ENCODE measurements around the gene BRD2.

BRD2 gene

DNA sequence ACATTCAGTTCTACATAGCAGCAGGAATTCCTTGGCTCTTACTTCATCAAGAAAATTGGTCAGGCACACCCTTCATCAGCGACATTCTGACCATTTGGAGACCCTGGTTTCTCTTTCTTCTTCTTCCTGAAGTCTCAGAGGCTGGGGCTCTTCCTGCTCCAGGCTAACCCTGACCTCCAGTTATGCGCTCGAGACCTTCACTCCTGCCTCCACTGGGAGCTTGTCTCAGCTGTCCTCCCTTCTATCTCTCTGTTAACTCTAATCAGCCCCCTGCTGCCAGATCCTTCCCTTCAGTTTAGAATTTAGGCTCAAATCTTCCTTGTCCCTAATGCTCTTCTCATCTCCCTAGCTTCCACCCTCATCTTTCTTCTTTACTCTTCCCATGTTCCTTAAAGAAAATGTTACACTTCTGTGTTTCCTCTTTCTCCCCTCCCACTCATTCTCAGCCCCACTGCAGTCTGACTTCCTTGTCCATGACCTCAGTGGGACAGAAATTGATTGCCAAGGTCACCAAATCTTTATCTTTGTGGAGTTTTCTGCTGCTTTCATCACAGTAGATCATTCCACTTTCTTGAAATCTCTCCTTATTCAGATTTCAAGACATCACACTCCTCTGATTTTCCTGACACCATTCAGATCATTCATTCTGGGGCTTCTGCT is 49.4 kb downstream of the BRD2 start:
- no peak overlapping the region for H3K27ac ChIP-seq
- TF ChIP-seq, protein P1, sequence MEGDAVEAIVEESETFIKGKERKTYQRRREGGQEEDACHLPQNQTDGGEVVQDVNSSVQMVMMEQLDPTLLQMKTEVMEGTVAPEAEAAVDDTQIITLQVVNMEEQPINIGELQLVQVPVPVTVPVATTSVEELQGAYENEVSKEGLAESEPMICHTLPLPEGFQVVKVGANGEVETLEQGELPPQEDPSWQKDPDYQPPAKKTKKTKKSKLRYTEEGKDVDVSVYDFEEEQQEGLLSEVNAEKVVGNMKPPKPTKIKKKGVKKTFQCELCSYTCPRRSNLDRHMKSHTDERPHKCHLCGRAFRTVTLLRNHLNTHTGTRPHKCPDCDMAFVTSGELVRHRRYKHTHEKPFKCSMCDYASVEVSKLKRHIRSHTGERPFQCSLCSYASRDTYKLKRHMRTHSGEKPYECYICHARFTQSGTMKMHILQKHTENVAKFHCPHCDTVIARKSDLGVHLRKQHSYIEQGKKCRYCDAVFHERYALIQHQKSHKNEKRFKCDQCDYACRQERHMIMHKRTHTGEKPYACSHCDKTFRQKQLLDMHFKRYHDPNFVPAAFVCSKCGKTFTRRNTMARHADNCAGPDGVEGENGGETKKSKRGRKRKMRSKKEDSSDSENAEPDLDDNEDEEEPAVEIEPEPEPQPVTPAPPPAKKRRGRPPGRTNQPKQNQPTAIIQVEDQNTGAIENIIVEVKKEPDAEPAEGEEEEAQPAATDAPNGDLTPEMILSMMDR (conservative IDR thresholded peaks at IDR 0.05) = no peak

DNA sequence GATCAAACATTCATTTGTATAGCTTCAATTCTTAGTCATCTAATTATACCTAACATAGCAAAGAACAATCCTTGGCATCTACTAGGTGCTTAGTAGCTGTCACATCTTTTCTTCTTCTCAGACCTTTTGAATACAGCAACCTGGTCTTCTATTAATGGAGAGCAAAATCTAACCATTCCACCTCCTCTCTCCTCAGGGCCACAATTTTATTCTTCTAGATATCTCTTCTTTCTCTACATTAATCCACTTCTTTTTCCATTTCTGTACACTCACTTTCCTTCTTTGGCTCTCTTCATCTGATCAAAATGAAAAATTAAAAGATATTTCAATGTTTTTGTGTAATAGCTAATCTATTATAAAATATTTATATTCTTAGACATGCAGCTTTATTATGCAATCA is 50.0 kb downstream of the BRD2 start:
- TF ChIP-seq, protein P1 (conservative IDR thresholded peaks at IDR 0.05) = no peak
- H3K27ac ChIP-seq = no peak overlapping the region

DNA sequence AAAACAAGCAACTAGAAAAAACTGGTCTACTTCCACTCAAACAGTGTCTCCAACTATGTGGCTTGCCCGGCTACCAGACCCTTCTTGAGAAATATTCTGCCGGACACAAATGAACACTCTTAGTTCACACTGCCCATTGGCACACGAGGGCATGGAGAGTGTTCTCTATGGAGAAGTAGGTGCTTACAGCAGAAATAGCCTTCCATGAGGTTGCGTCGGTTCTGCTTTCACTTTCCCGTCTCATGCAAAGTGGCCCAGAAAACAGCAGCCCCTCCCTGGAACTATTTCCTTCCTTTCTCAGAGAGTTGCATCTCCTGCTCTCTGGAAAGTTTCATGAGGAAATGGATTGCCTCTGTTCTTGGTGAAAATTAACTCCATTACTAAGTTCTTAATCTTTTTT is 50.5 kb downstream of the BRD2 start:
- H3K27ac ChIP-seq = no peak overlapping the region
- TF ChIP-seq, protein P1 (conservative IDR thresholded peaks at IDR 0.05) = no peak

DNA sequence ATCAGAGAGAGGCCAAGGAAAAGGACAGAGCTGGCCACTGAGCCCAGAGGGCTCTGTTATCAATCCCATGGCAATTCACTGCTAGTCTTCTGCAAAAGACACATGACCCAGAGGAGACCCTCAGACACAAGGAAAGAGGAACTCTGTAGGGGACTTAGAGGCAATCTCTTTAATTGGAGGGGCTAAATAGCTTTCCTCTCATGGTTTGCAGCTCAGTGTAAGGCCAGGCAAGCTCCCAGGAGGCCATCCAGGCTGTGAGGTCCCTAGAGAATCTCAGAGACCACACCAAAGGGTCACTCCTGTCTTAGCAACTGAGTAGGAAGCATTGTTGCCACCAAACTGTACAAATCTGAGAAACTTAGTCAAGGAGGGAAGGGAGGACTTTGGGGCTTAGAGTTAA is 51.0 kb downstream of the BRD2 start:
- H3K27ac ChIP-seq = no peak overlapping the region
- TF ChIP-seq, protein P1 (conservative IDR thresholded peaks at IDR 0.05) = no peak

DNA sequence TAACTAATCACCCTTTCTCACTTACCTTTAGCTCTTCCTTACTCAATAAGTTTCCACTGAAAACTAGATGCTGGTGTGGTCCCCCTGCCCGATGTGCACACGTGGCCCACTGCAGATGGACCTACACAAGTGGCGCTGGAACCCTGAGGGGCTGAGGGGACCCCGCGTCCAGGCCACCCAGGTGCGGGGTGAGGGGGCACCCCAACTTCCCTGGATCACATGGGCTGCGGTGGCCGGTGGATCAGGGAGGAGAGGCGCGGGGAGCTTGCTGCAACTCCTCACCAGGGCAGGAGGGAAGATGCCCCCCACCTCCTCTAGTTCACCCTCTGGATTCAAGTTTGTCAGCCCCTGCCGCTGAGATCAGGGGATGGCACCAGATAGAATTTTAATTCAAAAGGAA is 53.5 kb downstream of the BRD2 start:
- no peak overlapping the region for H3K27ac ChIP-seq
- TF ChIP-seq, protein P1 (conservative IDR thresholded peaks at IDR 0.05) = no peak

DNA sequence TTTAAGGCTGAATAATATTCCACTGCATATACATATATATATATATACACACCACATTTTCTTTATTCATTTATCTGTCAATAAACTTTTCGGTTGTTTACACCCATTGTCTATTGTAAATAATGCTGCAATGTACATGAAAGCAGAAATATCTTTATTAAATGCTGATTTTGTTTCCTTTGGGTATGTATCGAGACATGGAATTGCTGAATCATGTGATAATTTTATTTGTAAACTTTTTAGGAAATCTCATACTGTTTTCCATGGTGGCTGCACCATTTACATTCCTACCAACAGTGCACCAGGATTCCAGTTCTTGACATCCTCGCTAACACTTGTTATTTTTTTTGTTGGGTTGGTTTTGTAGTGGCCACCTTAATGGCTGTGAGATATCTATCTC is 55.1 kb downstream of the BRD2 start:
- TF ChIP-seq, protein P1 (conservative IDR thresholded peaks at IDR 0.05) = no peak
- no peak overlapping the region for H3K27ac ChIP-seq

DNA sequence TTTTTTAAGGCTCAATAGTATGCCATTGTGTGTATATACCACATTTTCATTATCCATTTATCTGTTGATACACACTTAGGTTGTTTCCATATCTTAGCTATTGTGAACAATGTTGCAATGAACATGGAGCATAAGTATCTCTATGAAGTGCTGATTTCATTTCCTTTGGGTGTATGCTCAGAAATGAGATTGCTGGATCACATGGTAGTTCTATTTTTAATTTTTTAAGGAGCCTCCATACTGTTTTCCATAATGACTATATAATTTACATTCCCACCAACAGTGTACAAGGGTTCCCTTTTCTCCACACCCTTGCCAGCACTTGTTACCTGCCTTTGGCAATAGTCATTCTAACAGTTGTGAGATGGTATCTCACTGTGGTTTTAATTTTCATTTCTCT is 56.1 kb downstream of the BRD2 start:
- TF ChIP-seq, protein P1 (conservative IDR thresholded peaks at IDR 0.05) = no peak
- H3K27ac ChIP-seq = no peak overlapping the region

Data from VCaP (cell line).